ENCODE measurements around the gene DNAI1.

DNAI1 gene

GRCh38 chr9:34490360-34490759 is 31.8 kb downstream of the DNAI1 start:
- no peak for DNase-seq (ENCODE audit: low spot score)

GRCh38 chr9:34490760-34491159 is 32.2 kb downstream of the DNAI1 start:
- no peak for DNase-seq (ENCODE audit: low spot score)

GRCh38 chr9:34491596-34491995 is 33.0 kb downstream of the DNAI1 start:
- DNase-seq (ENCODE audit: low spot score), result no peak

- no peak for DNase-seq (ENCODE audit: low spot score)
These were observed 33.4 kb downstream of the DNAI1 start for GRCh38 chr9:34492051-34492450.

GRCh38 chr9:34493972-34494535 is 35.4 kb downstream of the DNAI1 start:
- no peak for DNase-seq (ENCODE audit: low spot score)

GRCh38 chr9:34496149-34496712 is 37.6 kb downstream of the DNAI1 start:
- DNase-seq (ENCODE audit: low spot score), result no peak

- DNase-seq (ENCODE audit: low spot score), result no peak
These were observed 39.9 kb downstream of the DNAI1 start for GRCh38 chr9:34498553-34498952.

- no peak for DNase-seq (ENCODE audit: low spot score)
These were observed 40.5 kb downstream of the DNAI1 start for GRCh38 chr9:34499076-34499475.

- peak; percentile 58 for DNase-seq (ENCODE audit: low spot score)
These were observed 42.1 kb downstream of the DNAI1 start for GRCh38 chr9:34500623-34501267.

GRCh38 chr9:34501372-34501771 is 42.8 kb downstream of the DNAI1 start:
- DNase-seq (ENCODE audit: low spot score), result no peak

GRCh38 chr9:34501889-34502425 is 43.4 kb downstream of the DNAI1 start:
- peak; percentile 59 for DNase-seq (ENCODE audit: low spot score)

- DNase-seq (ENCODE audit: low spot score), result no peak
These were observed 43.9 kb downstream of the DNAI1 start for GRCh38 chr9:34502471-34502870.

- no peak for DNase-seq (ENCODE audit: low spot score)
These were observed 44.3 kb downstream of the DNAI1 start for GRCh38 chr9:34502891-34503290.

- no peak for DNase-seq (ENCODE audit: low spot score)
These were observed 44.8 kb downstream of the DNAI1 start for GRCh38 chr9:34503406-34503805.

- peak; percentile 78 for DNase-seq (ENCODE audit: low spot score)
These were observed 46.9 kb downstream of the DNAI1 start for GRCh38 chr9:34505370-34506120.

- DNase-seq (ENCODE audit: low spot score), result no peak
These were observed 48.0 kb downstream of the DNAI1 start for GRCh38 chr9:34506623-34507022.

GRCh38 chr9:34507556-34507955 is 49.0 kb downstream of the DNAI1 start:
- no peak for DNase-seq (ENCODE audit: low spot score)

- no peak for DNase-seq (ENCODE audit: low spot score)
These were observed 49.4 kb downstream of the DNAI1 start for GRCh38 chr9:34507966-34508365.

- no peak for DNase-seq (ENCODE audit: low spot score)
These were observed 49.9 kb downstream of the DNAI1 start for GRCh38 chr9:34508463-34508862.

GRCh38 chr9:34508951-34509350 is 50.3 kb downstream of the DNAI1 start:
- DNase-seq (ENCODE audit: low spot score), result no peak

GRCh38 chr9:34510497-34511468 is 52.2 kb downstream of the DNAI1 start:
- DNase-seq (ENCODE audit: low spot score), result no peak

Measured in SK-N-DZ (cell line).